NCI-H1417 (cell line): ENCODE results near the gene STK11.
"Not testable (repeated sequence)": the region's sequence is repeated elsewhere in the genome, so short reads cannot be mapped to it uniquely, and the experiment has no call there.

Source experiments
- DNase-seq, 3 experiments: peaks; one replicate each; lab custom pipeline; 2025; lab: John Stamatoyannopoulos, UW

Gene STK11

GRCh38 chr19:1169921-1170885, 35.4 kb upstream of the STK11 start:
- DNase-seq = no peak

- DNase-seq = no peak
These were observed 34.4 kb upstream of the STK11 start for GRCh38 chr19:1170938-1171754.

- DNase-seq = peak; percentile 28 to 55 (median 37)
These were observed 33.7 kb upstream of the STK11 start for GRCh38 chr19:1171755-1172352.

GRCh38 chr19:1172353-1173158, 33.0 kb upstream of the STK11 start:
- DNase-seq = no peak

GRCh38 chr19:1173159-1173844, 32.3 kb upstream of the STK11 start:
- peak in 2 of 3 experiments; percentile 32 to 44 for DNase-seq

GRCh38 chr19:1173845-1174809, 31.5 kb upstream of the STK11 start, which contains the start of gene SBNO2:
SBNO2 (minus strand) TSS chr19:1174268; CDS start chr19:1154276, 19,992 bp downstream.
- DNase-seq = peak; percentile 90 to 96 (median 93)

GRCh38 chr19:1177322-1178114, 28.1 kb upstream of the STK11 start:
- no peak for DNase-seq

- DNase-seq = no peak
These were observed 24.0 kb upstream of the STK11 start for GRCh38 chr19:1181606-1182005.

GRCh38 chr19:1182068-1182467, 23.5 kb upstream of the STK11 start:
- DNase-seq = no peak

GRCh38 chr19:1182727-1183126, 22.9 kb upstream of the STK11 start:
- DNase-seq = no peak

GRCh38 chr19:1183543-1184172, 21.9 kb upstream of the STK11 start:
- no peak for DNase-seq

GRCh38 chr19:1189419-1189818, 16.2 kb upstream of the STK11 start:
- DNase-seq = no peak

GRCh38 chr19:1199531-1199930, 6.0 kb upstream of the STK11 start:
- DNase-seq = no peak

- not testable (repeated sequence) for DNase-seq
These were observed 5.0 kb upstream of the STK11 start for GRCh38 chr19:1200614-1201013.

- DNase-seq = peak in 2 of 3 experiments; percentile 50 to 54
These were observed 729 bp downstream of the STK11 start for GRCh38 chr19:1206150-1206863.

GRCh38 chr19:1206864-1207450, 1.4 kb downstream of the STK11 start:
- DNase-seq = peak; percentile 24 to 63 (median 55)

- not testable (repeated sequence) for DNase-seq
These were observed 3.3 kb downstream of the STK11 start for GRCh38 chr19:1208830-1209229.
